B cell (primary cell): Measurements from ENCODE around the gene GIGYF1. TPM values are rescaled to one million over a fixed set of nuclear protein-coding genes. Genes with fewer than 3 reads are reported as not detected.
A peak's percentile ranks its signal among the peaks of the same experiment; 100 is the strongest.

Experiments
- ATAC-seq: fragments of 200-7000 bp; cut with Tn5 transposase; one replicate; pipeline ENCODE4 v1.10.0; 2021; ENCODE audit warnings: low read depth, mild to moderate bottlenecking, moderate number of reproducible peaks, moderate library complexity
- CTCF ChIA-PET: fragments of 350-600 bp; sonication (Branson Sonifier 250); formaldehyde crosslinking; loops from one replicate; lab custom pipeline; 2021; ENCODE audit warnings: antibody characterized with exemption, inconsistent platforms; lab: Charles Lee
- POLR2A ChIA-PET: fragments of 350-600 bp; sonication (Branson Sonifier 250); formaldehyde crosslinking; loops from one replicate; lab custom pipeline; 2021; ENCODE audit warnings: antibody characterized with exemption; lab: Charles Lee
- DNase-seq: peaks from one replicate; pipeline ENCODE4 v3.0.0; 2013
- H2AFZ ChIP-seq: 2 replicates; pipeline ENCODE4 v1.6.1; 2012; ENCODE audit warnings: mild to moderate bottlenecking, low read depth, low read length; ENCODE audit not compliant: insufficient read depth, poor library complexity, severe bottlenecking
- H3K27ac ChIP-seq, 2 donors: 1 replicate in 1 of 2; 2 replicates in 1 of 2; pipeline ENCODE4 v1.5.1; 2012 to 2013; ENCODE audit warnings: low read length in 2 of 2, mild to moderate bottlenecking in 2 of 2, moderate library complexity in 1 of 2
- H3K27me3 ChIP-seq, 4 experiments: fragments of 200-600 bp in 1 of 4; sonication (generic) in 1 of 4; replicated peaks in 1 of 4; 1 replicate in 2 of 4; 2 replicates in 2 of 4; pipeline versions ENCODE4 v1.6.1 to v1.7.0; 2013 to 2016; ENCODE audit warnings: low read length in 3 of 4, mild to moderate bottlenecking in 2 of 4, mixed read lengths in 1 of 4, moderate library complexity in 1 of 4; ENCODE audit not compliant: insufficient read depth in 4 of 4, control insufficient read depth in 3 of 4; ENCODE audit errors: control extremely low read depth in 1 of 4
- H3K36me3 ChIP-seq, 2 experiments: replicated peaks in 1 of 2; 1 replicate in 1 of 2; 2 replicates in 1 of 2; pipeline versions ENCODE4 v1.6.1 to v1.7.1; 2013; ENCODE audit warnings: low read length in 1 of 2; ENCODE audit not compliant: insufficient read depth in 2 of 2, control insufficient read depth in 1 of 2; ENCODE audit errors: control extremely low read depth in 1 of 2, extremely low read depth in 1 of 2
- H3K4me1 ChIP-seq, 2 donors: fragments of 200-600 bp in 1 of 2; sonication (generic) in 1 of 2; 1 replicate in 1 of 2; 2 replicates in 1 of 2; pipeline versions ENCODE4 v1.5.1 to v1.6.1; 2013 to 2017; ENCODE audit warnings: low read length in 2 of 2; ENCODE audit not compliant: control insufficient read depth in 2 of 2, insufficient read depth in 2 of 2
- H3K4me2 ChIP-seq: replicated peaks from 2 replicates; pipeline ENCODE3; 2012; ENCODE audit warnings: mild to moderate bottlenecking, low read depth, low read length; ENCODE audit not compliant: poor library complexity, severe bottlenecking
- H3K4me3 ChIP-seq, 5 experiments: fragments of 200-600 bp in 1 of 5; sonication (generic) in 1 of 5; 1 replicate in 3 of 5; 2 replicates in 2 of 5; pipeline versions ENCODE4 v1.5.1 to v1.7.0; 2011 to 2016; ENCODE audit warnings: low read length in 4 of 5, mild to moderate bottlenecking in 4 of 5, low read depth in 2 of 5, control low read depth in 1 of 5, moderate library complexity in 1 of 5; ENCODE audit not compliant: insufficient read depth in 1 of 5; ENCODE audit errors: control extremely low read depth in 1 of 5, extremely low read depth in 1 of 5
- H3K79me2 ChIP-seq: fragments of 200-600 bp; sonication (generic); one replicate; pipeline ENCODE4 v1.6.0; 2016; ENCODE audit warnings: low read length; ENCODE audit not compliant: control insufficient read depth, insufficient read depth
- H3K9ac ChIP-seq: fragments of 200-600 bp; sonication (generic); 2 replicates; pipeline ENCODE4 v1.6.1; 2017; ENCODE audit warnings: mild to moderate bottlenecking, low read length, moderate library complexity
- H3K9me3 ChIP-seq, 3 donors: one replicate each; pipeline versions ENCODE4 v1.6.1 to v1.7.1; 2013; ENCODE audit warnings: low read length in 2 of 3; ENCODE audit not compliant: control insufficient read depth in 2 of 3, insufficient read depth in 1 of 3; ENCODE audit errors: control extremely low read depth in 1 of 3
- H4K20me1 ChIP-seq: 2 replicates; pipeline ENCODE4 v1.6.0; 2012; ENCODE audit warnings: mild to moderate bottlenecking, low read length; ENCODE audit not compliant: insufficient read depth, control insufficient read depth, poor library complexity, severe bottlenecking
- H3K27ac Mint-ChIP-seq: one replicate; pipeline ENCODE4 v1.8.0; 2021; ENCODE audit warnings: mixed read lengths
- H3K27me3 Mint-ChIP-seq: one replicate; pipeline ENCODE4 v1.8.0; 2021; ENCODE audit warnings: mixed read lengths
- H3K4me1 Mint-ChIP-seq: one replicate; pipeline ENCODE4 v1.8.0; 2021; ENCODE audit warnings: mixed read lengths
- H3K4me3 Mint-ChIP-seq: one replicate; pipeline ENCODE4 v1.8.0; 2021; ENCODE audit warnings: mixed read lengths
- H3K9me3 Mint-ChIP-seq: one replicate; pipeline ENCODE4 v1.8.0; 2022; ENCODE audit warnings: mixed read lengths; ENCODE audit not compliant: insufficient read depth
- EZH2 ChIP-seq: IDR thresholded peaks from 2 replicates; pipeline ENCODE4 v1.6.1; 2012; ENCODE audit warnings: borderline replicate concordance, low read depth, mild to moderate bottlenecking, moderate library complexity, low read length; ENCODE audit not compliant: insufficient read depth, poor library complexity, severe bottlenecking
- WGBS: methylation state at CpG from one replicate; pipeline ENCODE4 v1.1.5; 2013; ENCODE audit warnings: missing lambda C conversion rate; ENCODE audit not compliant: insufficient coverage; 5-methylcytosine and 5-hydroxymethylcytosine counted together
- intact Hi-C: fragments of 100-400 bp; cut with micrococcal nuclease; formaldehyde crosslinking; loops from one replicate; pipeline ENCODE4 v1.10.0; 2022
- polyA plus RNA-seq: library from polyadenylated mRNA; depleted of rRNA; stranded (reverse); fragments of >200 nt; gene quantifications from 2 replicates; pipeline ENCODE4 v1.2.3, GENCODE V29; 2012
- total RNA-seq, 2 donors: library from RNA; stranded (reverse); fragments of 120-200 nt in 1 of 2; gene quantifications; 1 replicate in 1 of 2; 2 replicates in 1 of 2; pipeline versions ENCODE4 v1.2.3 to v1.2.4, GENCODE V29; 2013 to 2022
- TF ChIP-seq, protein P1 (sequence below): fragments of 200-600 bp; IDR thresholded peaks from one replicate; pipeline ENCODE4 v1.8.0; 2022; ENCODE audit warnings: antibody characterized with exemption, mild to moderate bottlenecking

Gene GIGYF1
- total and polyA plus RNA-seq, 2 donors (not counting 1 experiment from before 2014, with no cell fraction given) = 45.9 to 134 TPM

DNA sequence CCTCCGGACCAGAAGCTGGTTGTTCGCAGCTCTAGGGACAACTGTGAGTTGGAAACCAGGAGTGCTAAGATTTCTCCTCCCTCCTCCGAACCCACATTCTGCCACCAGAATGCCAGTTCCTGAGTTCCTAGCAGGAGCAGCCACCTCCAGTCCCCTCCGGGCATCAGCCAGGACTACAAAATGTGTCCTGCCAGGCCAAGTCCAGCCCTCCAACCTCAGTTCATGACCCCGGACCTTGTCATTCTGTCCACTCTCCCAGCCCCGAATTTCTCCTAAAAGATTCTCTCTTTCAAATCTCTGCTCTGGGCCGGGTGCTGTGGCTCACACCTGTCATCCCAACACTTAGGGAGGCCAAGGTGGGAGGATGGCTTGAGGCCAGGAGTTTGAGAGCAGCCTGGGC is 41.7 kb upstream of the GIGYF1 start:
- H3K4me1 ChIP-seq = peaks cover 0 to 13% of the 10 kb centered on the region in 2 donors
- no peaks in the 10 kb centered on the region for H3K9me3 ChIP-seq
- no peak overlapping the region for H3K4me2 ChIP-seq
- TF ChIP-seq, protein P1, sequence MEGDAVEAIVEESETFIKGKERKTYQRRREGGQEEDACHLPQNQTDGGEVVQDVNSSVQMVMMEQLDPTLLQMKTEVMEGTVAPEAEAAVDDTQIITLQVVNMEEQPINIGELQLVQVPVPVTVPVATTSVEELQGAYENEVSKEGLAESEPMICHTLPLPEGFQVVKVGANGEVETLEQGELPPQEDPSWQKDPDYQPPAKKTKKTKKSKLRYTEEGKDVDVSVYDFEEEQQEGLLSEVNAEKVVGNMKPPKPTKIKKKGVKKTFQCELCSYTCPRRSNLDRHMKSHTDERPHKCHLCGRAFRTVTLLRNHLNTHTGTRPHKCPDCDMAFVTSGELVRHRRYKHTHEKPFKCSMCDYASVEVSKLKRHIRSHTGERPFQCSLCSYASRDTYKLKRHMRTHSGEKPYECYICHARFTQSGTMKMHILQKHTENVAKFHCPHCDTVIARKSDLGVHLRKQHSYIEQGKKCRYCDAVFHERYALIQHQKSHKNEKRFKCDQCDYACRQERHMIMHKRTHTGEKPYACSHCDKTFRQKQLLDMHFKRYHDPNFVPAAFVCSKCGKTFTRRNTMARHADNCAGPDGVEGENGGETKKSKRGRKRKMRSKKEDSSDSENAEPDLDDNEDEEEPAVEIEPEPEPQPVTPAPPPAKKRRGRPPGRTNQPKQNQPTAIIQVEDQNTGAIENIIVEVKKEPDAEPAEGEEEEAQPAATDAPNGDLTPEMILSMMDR = no peak
- TF ChIP-seq EZH2 = no peak
- Mint-ChIP-seq H3K27me3 (peaks cover 5% of the 10 kb centered on the region), H3K9me3 (no peaks in the 10 kb centered on the region), H3K27ac (no peak overlapping the region), H3K4me3 (no peak overlapping the region), H3K4me1 (peaks cover 9% of the 10 kb centered on the region)
- no peak overlapping the region for H3K27ac ChIP-seq
- intact Hi-C loops = no loop called here
- peaks cover 0 to 2% (median 0%) of the 10 kb centered on the region in 4 experiments for H3K27me3 ChIP-seq
- H3K9ac ChIP-seq = no peak overlapping the region
- POLR2A ChIA-PET = no interaction called here
- no peaks in the 10 kb centered on the region for H3K79me2 ChIP-seq
- DNase-seq = no peak
- CTCF ChIA-PET = interaction anchor here (1.1 kb wide), 1 partner anchor 605 kb away, joined by 3 read pairs; no protein-coding TSS in a partner anchor
- no peaks in the 10 kb centered on the region for H4K20me1 ChIP-seq
- no peak overlapping the region for H3K4me3 ChIP-seq
- H3K36me3 ChIP-seq = no peaks in the 10 kb centered on the region
- WGBS = 94% methylated on average over 3 of the region's 7 CpGs
- ATAC-seq = no peak
- H2AFZ ChIP-seq = no peak overlapping the region

DNA sequence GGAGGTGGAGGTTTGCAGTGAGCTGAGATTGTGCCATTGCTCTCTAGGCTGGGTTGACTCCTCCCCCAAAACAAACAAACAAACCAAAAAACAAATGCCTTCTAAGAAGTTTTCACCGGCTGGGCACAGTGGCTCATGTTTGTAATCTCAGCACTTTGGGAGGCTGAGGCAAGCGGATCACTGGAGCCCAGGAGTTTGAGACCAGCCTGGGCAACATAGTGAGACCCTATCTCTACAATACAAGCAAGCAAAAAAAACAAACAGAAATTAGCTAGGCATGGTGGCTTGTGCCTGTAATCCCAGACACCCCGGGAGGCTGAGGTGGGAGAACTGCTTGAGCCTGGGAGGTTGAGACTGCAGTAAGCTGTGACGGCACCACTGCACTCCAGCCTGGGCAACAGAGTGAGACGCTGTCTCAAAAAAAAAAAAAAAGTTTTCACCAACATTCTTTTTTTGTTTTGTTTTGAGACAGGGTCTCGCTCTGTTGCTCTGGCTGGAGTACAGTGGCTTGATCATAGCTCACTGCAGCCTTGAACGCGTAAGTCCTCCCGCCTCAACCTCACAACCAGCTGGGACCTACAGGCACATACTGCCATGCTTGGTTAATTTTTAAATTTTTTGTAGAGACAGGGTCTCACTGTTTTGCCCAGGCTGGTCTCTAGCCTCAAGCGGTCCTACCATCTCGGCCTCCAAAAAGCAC is 38.0 kb upstream of the GIGYF1 start:
- no peak overlapping the region for H3K27ac Mint-ChIP-seq
- H3K4me1 Mint-ChIP-seq = peaks cover 9% of the 10 kb centered on the region
- DNase-seq (no peak), ATAC-seq (peak; percentile 24)
- peaks cover 17% of the 10 kb centered on the region for H3K27me3 Mint-ChIP-seq
- TF ChIP-seq EZH2 = no peak
- TF ChIP-seq, protein P1 = no peak
- ChIA-PET POLR2A (interaction anchor here (0.7 to 0.8 kb wide), 2 partner anchors 37 to 53 kb away, joined by 3 read pairs; no protein-coding TSS in a partner anchor), CTCF (interaction anchor here (1.0 kb wide), 2 partner anchors 16 to 69 kb away, joined by 3 read pairs; no protein-coding TSS in a partner anchor)
- no peaks in the 10 kb centered on the region for H3K79me2 ChIP-seq
- no peak overlapping the region for H3K4me3 ChIP-seq
- H3K4me3 Mint-ChIP-seq = no peak overlapping the region
- no peaks in the 10 kb centered on the region for H4K20me1 ChIP-seq
- no peak overlapping the region for H2AFZ ChIP-seq
- 53% methylated on average over 8 of the region's 11 CpGs for WGBS
- no peak overlapping the region for H3K27ac ChIP-seq
- H3K9me3 ChIP-seq = no peaks in the 10 kb centered on the region
- peaks cover 0 to 13% of the 10 kb centered on the region in 2 donors for H3K4me1 ChIP-seq
- no peak overlapping the region for H3K4me2 ChIP-seq
- H3K36me3 ChIP-seq = no peaks in the 10 kb centered on the region
- intact Hi-C loops = no loop called here
- H3K9ac ChIP-seq = no peak overlapping the region
- peaks cover 0 to 9% (median 2%) of the 10 kb centered on the region in 4 experiments for H3K27me3 ChIP-seq
- H3K9me3 Mint-ChIP-seq = no peaks in the 10 kb centered on the region
